Glutamatergic neuron (in vitro differentiated cells): ENCODE measurements around the gene LRP1. TPM values are rescaled to one million over a fixed set of nuclear protein-coding genes. Genes with fewer than 3 reads are reported as not detected.
A peak's percentile ranks its signal among the peaks of the same experiment; 100 is the strongest.

Experiments used
- DNase-seq: peaks from one replicate; pipeline ENCODE4 v3.0.0; 2022
- H3K27ac Mint-ChIP-seq: one replicate; pipeline ENCODE4 v1.8.0; 2020; ENCODE audit warnings: mild to moderate bottlenecking, mixed read lengths, inconsistent platforms; ENCODE audit not compliant: unreplicated experiment
- H3K27me3 Mint-ChIP-seq: one replicate; pipeline ENCODE4 v1.8.0; 2020; ENCODE audit warnings: mild to moderate bottlenecking, moderate library complexity, mixed read lengths, inconsistent platforms; ENCODE audit not compliant: unreplicated experiment
- H3K36me3 Mint-ChIP-seq: one replicate; pipeline ENCODE4 v1.8.0; 2020; ENCODE audit warnings: mild to moderate bottlenecking, mixed read lengths, inconsistent platforms; ENCODE audit not compliant: unreplicated experiment
- H3K4me1 Mint-ChIP-seq: one replicate; pipeline ENCODE4 v1.8.0; 2020; ENCODE audit warnings: mild to moderate bottlenecking, low read depth, mixed read lengths, inconsistent platforms; ENCODE audit not compliant: unreplicated experiment
- H3K4me3 Mint-ChIP-seq: one replicate; pipeline ENCODE4 v1.8.0; 2020; ENCODE audit warnings: mild to moderate bottlenecking, mixed read lengths, inconsistent platforms; ENCODE audit not compliant: unreplicated experiment
- H3K9me3 Mint-ChIP-seq: one replicate; pipeline ENCODE4 v1.8.0; 2020; ENCODE audit warnings: mild to moderate bottlenecking, moderate library complexity, mixed read lengths, inconsistent platforms; ENCODE audit not compliant: unreplicated experiment
- CTCF ChIP-seq: fragments of 200-600 bp; sonication (generic); IDR thresholded peaks from one replicate; pipeline ENCODE4 v1.5.0; 2021; ENCODE audit not compliant: partially characterized antibody, unreplicated experiment
- long read RNA-seq: library from polyadenylated mRNA; unstranded; transcript quantifications from one replicate; pipeline ENCODE4 v2.0.0, GENCODE V29; 2020; ENCODE audit not compliant: unreplicated experiment
- total RNA-seq: library from RNA; stranded (reverse); fragmentation: NEBNext Ultra II Directional; extraction: Animal tissue kit (Norgen Biotek cat#: 25700); gene quantifications from one replicate; pipeline ENCODE4 v1.2.1, GENCODE V29; 2021; ENCODE audit not compliant: unreplicated experiment

LRP1 gene
- total RNA-seq, result 125 TPM
- long read RNA-seq, partial matches to known transcripts, result 3 of 4 reads
- long read RNA-seq, other reads (novel, unspliced or antisense), result 1 of 4 reads

GRCh38 chr12:57127726-57128518, at the start of gene LRP1:
Gene LRP1 (plus strand): TSS chr12:57128483. CDS start chr12:57128965, 482 bp downstream.
- Mint-ChIP-seq H3K4me3 (peak within 1 kb of the TSS; percentile 92), H3K36me3 (no peaks in the 10 kb centered on the region), H3K4me1 (peaks cover 25% of the 10 kb centered on the region), H3K9me3 (peaks cover 5% of the 10 kb centered on the region), H3K27ac (peak within 1 kb of the TSS; percentile 79), H3K27me3 (peaks cover 4% of the 10 kb centered on the region)
- no peak for TF ChIP-seq CTCF
- peak; percentile 77 for DNase-seq

- no peak within 1 kb of the TSS for H3K27ac Mint-ChIP-seq
These were observed 49.5 kb upstream of the LRP1 start, which contains the start of gene NEMP1 for GRCh38 chr12:57078519-57079404. Gene NEMP1 (minus strand): TSS chr12:57078791. CDS start chr12:57078745, 46 bp downstream.

GRCh38 chr12:57079821-57080220, 48.5 kb upstream of the LRP1 start:
- no peak for DNase-seq
- Mint-ChIP-seq H3K36me3 (no peaks in the 10 kb centered on the region), H3K27me3 (no peaks in the 10 kb centered on the region), H3K9me3 (no peaks in the 10 kb centered on the region), H3K4me3 (no peak overlapping the region), H3K4me1 (no peaks in the 10 kb centered on the region), H3K27ac (no peak overlapping the region)
- no peak for TF ChIP-seq CTCF

More at GRCh38 chr12:57078519-57079404, 49.5 kb upstream of the LRP1 start, which contains the start of gene NEMP1:
- Mint-ChIP-seq H3K4me1 (no peaks in the 10 kb centered on the region), H3K27me3 (no peaks in the 10 kb centered on the region), H3K36me3 (no peaks in the 10 kb centered on the region), H3K9me3 (no peaks in the 10 kb centered on the region), H3K4me3 (peak within 1 kb of the TSS; percentile 92)
- peak; percentile 89 for DNase-seq
- no peak for TF ChIP-seq CTCF

GRCh38 chr12:57080855-57081254, 47.4 kb upstream of the LRP1 start:
- Mint-ChIP-seq H3K4me3 (no peak overlapping the region), H3K9me3 (peaks cover 1% of the 10 kb centered on the region), H3K36me3 (no peaks in the 10 kb centered on the region), H3K27me3 (peaks cover 1% of the 10 kb centered on the region), H3K27ac (no peak overlapping the region), H3K4me1 (peaks cover 2% of the 10 kb centered on the region)
- no peak for DNase-seq
- TF ChIP-seq CTCF, result no peak
